ENCODE measurements around the gene TMEM87B.
A peak's percentile ranks its signal among the peaks of the same experiment; 100 is the strongest.

The TMEM87B gene

DNA sequence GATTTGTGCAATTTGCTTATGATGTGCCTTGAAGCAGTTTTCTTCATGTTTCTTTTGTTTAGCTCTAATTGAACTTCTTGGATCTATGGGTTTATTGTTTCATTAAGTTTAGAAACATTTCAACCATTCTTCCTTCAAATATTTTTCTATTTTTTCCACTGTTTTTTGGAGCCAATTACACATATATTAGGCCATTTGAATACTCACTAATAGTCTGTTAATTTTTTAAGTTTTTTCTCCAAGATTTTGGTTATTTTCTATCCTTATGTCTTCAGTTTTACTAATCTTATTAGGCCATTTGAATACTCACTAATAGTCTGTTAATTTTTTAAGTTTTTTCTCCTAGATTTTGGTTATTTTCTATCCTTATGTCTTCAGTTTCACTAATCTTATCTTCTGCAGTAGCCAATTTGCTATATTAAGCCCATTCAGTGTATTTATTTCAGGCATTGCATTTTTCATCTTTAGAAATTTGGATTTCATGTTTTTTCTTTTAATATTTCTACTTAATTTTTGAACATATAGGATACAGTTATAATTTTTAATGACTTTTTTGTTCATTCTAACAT lies 9.5 kb upstream of the TMEM87B start:
- Mint-ChIP-seq H3K4me1 (ENCODE audit: low read depth) (peaks cover 24% of the 10 kb centered on the region), H3K9me3 (no peaks in the 10 kb centered on the region), H3K27ac (no peak overlapping the region), H3K36me3 (ENCODE audit: low read depth) (no peaks in the 10 kb centered on the region), H3K4me3 (no peak overlapping the region), H3K27me3 (no peaks in the 10 kb centered on the region)
- intact Hi-C loops (cut with micrococcal nuclease), result loop anchor here (2.0 kb wide), 1 partner anchor 151 kb away; no protein-coding TSS in a partner anchor

DNA sequence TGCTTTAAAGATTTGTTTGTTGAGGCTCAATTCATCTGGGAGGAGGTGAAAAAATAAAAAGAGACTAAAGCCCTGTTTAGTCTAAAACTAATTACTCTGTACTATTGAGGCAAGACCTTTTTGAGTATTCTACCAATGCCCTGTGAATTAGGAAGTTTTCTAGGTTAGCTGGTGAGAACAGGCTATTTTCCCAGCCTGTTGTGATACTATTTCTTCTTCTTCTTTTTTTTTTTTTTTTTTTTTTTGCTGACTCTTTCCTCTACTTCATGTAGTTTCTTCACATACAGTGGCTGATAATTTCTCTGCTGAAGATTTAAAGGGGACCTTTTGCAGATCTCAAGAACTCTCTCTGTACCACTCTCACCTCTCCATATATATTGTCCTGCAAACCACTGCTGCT lies 8.8 kb upstream of the TMEM87B start:
- H3K4me3 Mint-ChIP-seq, result no peak overlapping the region
- no peaks in the 10 kb centered on the region for H3K27me3 Mint-ChIP-seq
- intact Hi-C loops (cut with micrococcal nuclease), result loop anchor here (2.0 kb wide), 1 partner anchor 151 kb away; no protein-coding TSS in a partner anchor
- no peak overlapping the region for H3K27ac Mint-ChIP-seq
- H3K4me1 Mint-ChIP-seq (ENCODE audit: low read depth), result peaks cover 23% of the 10 kb centered on the region
- H3K36me3 Mint-ChIP-seq (ENCODE audit: low read depth), result no peaks in the 10 kb centered on the region
- no peaks in the 10 kb centered on the region for H3K9me3 Mint-ChIP-seq

DNA sequence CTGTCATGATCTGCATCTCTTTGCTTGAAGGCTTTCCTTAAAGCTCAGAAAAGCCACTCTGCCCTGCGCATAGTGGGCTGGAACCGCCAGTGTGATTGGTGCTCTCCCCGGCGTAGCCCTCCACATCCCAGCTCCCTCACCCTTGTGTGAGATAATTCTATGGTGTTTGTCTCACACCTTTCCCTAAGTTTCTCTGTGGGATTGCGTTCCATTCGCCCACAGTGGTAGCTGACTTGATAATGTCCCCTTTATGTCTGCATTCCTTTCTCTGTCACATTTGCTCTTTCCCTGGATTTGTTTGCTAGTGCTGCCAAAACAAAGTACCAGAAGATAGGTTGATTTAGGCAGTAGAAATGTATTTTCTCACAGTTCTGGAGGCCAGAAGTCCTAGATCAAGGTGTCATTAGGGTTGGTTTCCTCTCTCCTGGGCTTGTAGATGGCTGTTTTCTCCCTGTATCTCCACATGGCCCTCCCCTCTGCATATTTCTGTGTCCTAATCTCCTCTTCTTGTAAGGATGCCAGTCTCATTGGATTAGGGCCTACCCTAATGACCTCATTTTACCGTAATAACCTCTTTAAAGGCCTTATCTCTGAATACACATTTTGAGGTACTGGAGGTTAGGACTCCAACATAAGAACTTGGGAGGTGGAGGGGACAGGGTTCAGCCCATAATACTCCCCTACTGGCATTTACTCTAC lies 7.4 kb upstream of the TMEM87B start:
- Mint-ChIP-seq H3K9me3 (no peaks in the 10 kb centered on the region), H3K36me3 (ENCODE audit: low read depth) (no peaks in the 10 kb centered on the region), H3K4me1 (ENCODE audit: low read depth) (peaks cover 23% of the 10 kb centered on the region), H3K27me3 (no peaks in the 10 kb centered on the region), H3K4me3 (no peak overlapping the region), H3K27ac (no peak overlapping the region)
- intact Hi-C loops (cut with micrococcal nuclease), result loop anchor here (2.0 kb wide), 2 partner anchors 153 to 161 kb away; no protein-coding TSS in a partner anchor

GRCh38 chr2:112048236-112048592 lies 6.9 kb upstream of the TMEM87B start:
- Mint-ChIP-seq H3K36me3 (ENCODE audit: low read depth) (no peaks in the 10 kb centered on the region), H3K27me3 (no peaks in the 10 kb centered on the region)
- intact Hi-C loops (cut with micrococcal nuclease), result loop anchor here (2.0 kb wide), 1 partner anchor 161 kb away; no protein-coding TSS in a partner anchor

GRCh38 chr2:112048887-112049286 lies 6.2 kb upstream of the TMEM87B start:
- Mint-ChIP-seq H3K4me1 (ENCODE audit: low read depth) (peaks cover 27% of the 10 kb centered on the region), H3K9me3 (no peaks in the 10 kb centered on the region), H3K27me3 (no peaks in the 10 kb centered on the region), H3K27ac (no peak overlapping the region), H3K4me3 (no peak overlapping the region), H3K36me3 (ENCODE audit: low read depth) (no peaks in the 10 kb centered on the region)
- intact Hi-C loops (cut with micrococcal nuclease), result loop anchor here (2.0 kb wide), 1 partner anchor 162 kb away; no protein-coding TSS in a partner anchor

More at GRCh38 chr2:112048236-112048592, 6.9 kb upstream of the TMEM87B start:
- H3K4me3 Mint-ChIP-seq, result no peak overlapping the region
- no peaks in the 10 kb centered on the region for H3K9me3 Mint-ChIP-seq
- H3K27ac Mint-ChIP-seq, result no peak overlapping the region
- H3K4me1 Mint-ChIP-seq (ENCODE audit: low read depth), result peaks cover 25% of the 10 kb centered on the region

DNA sequence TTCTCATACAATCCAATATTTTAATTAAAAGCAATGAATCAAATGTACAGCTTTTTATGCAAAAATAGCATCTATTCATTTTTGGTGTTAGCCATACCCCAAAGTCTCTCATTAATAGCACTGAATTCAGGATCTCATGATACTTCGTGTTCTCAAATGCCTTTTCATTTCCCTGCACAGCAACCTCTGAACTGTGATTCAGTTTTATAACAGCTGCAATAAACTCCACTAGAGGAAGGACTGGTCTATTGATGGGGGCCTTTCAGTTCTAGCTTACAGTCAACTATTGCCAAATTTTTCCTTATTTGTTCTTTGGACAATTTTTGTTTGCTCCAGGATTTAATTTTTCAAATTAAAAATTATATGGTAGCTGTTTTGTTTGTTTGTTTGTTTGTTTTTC lies 4.8 kb upstream of the TMEM87B start:
- H3K27me3 Mint-ChIP-seq, result no peaks in the 10 kb centered on the region
- H3K27ac Mint-ChIP-seq, result no peak overlapping the region
- H3K4me3 Mint-ChIP-seq, result no peak overlapping the region
- intact Hi-C loops (cut with micrococcal nuclease), result loop anchor here (10.0 kb wide), 1 partner anchor 204 kb away; the partner anchor contains the start of gene ZC3H8
- H3K9me3 Mint-ChIP-seq, result no peaks in the 10 kb centered on the region
- peaks cover 8% of the 10 kb centered on the region for H3K36me3 Mint-ChIP-seq (ENCODE audit: low read depth)
- peaks cover 27% of the 10 kb centered on the region for H3K4me1 Mint-ChIP-seq (ENCODE audit: low read depth)

GRCh38 chr2:112053917-112054846 lies 887 bp upstream of the TMEM87B start:
- H3K27me3 Mint-ChIP-seq, result no peaks in the 10 kb centered on the region
- H3K4me3 Mint-ChIP-seq, result peak overlapping the region; percentile 97
- H3K36me3 Mint-ChIP-seq (ENCODE audit: low read depth), result peaks cover 25% of the 10 kb centered on the region
- H3K4me1 Mint-ChIP-seq (ENCODE audit: low read depth), result peaks cover 38% of the 10 kb centered on the region
- peak overlapping the region; percentile 94 for H3K27ac Mint-ChIP-seq
- no peaks in the 10 kb centered on the region for H3K9me3 Mint-ChIP-seq
- intact Hi-C loops (cut with micrococcal nuclease), result loop anchor here (10.0 kb wide), 1 partner anchor 201 kb away; the partner anchor contains the start of gene ZC3H8

- H3K9me3 Mint-ChIP-seq, result no peaks in the 10 kb centered on the region
- intact Hi-C loops (cut with micrococcal nuclease), result loop anchor here (5.0 to 10.0 kb wide), 2 partner anchors 199 to 226 kb away; partner anchors contain the start of gene ZC3H8
- peak overlapping the region; percentile 94 for H3K4me3 Mint-ChIP-seq
- peak overlapping the region; percentile 94 for H3K27ac Mint-ChIP-seq
- no peaks in the 10 kb centered on the region for H3K27me3 Mint-ChIP-seq
- peaks cover 31% of the 10 kb centered on the region for H3K4me1 Mint-ChIP-seq (ENCODE audit: low read depth)
- peaks cover 29% of the 10 kb centered on the region for H3K36me3 Mint-ChIP-seq (ENCODE audit: low read depth)
Observed at GRCh38 chr2:112055730-112056625, 909 bp downstream of the TMEM87B start.

GRCh38 chr2:112056626-112056987 lies 1.5 kb downstream of the TMEM87B start:
- H3K4me1 Mint-ChIP-seq (ENCODE audit: low read depth), result peaks cover 31% of the 10 kb centered on the region

DNA sequence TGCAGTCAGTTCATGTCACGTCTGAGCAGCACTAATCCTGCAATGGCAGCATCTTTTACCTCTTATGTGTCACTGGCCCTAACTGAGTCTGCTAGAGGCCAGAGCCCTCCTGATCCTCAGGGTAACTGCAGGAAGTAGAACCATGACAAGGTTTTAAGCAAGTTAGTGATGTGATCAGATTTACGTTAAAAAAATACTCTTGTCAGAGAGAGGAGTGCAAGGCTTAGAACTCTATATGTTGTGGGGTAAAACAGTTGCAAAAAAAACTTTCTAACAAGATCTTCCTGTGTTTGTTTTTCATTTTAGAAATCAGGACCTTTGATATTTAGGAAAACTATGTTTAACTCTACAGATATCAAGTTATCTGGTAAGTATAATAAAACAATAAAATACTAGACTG lies 4.6 kb downstream of the TMEM87B start:
- intact Hi-C loops (cut with micrococcal nuclease), result loop anchor here (5.0 to 10.0 kb wide), 2 partner anchors 195 to 223 kb away; partner anchors contain the start of gene ZC3H8
- Mint-ChIP-seq H3K27me3 (no peaks in the 10 kb centered on the region), H3K9me3 (no peaks in the 10 kb centered on the region), H3K27ac (no peak overlapping the region), H3K4me1 (ENCODE audit: low read depth) (peaks cover 30% of the 10 kb centered on the region), H3K36me3 (ENCODE audit: low read depth) (peaks cover 59% of the 10 kb centered on the region), H3K4me3 (no peak overlapping the region)

More at GRCh38 chr2:112056626-112056987, 1.5 kb downstream of the TMEM87B start:
- Mint-ChIP-seq H3K9me3 (no peaks in the 10 kb centered on the region), H3K27me3 (no peaks in the 10 kb centered on the region), H3K27ac (peak overlapping the region; percentile 94), H3K36me3 (ENCODE audit: low read depth) (peaks cover 36% of the 10 kb centered on the region), H3K4me3 (peak overlapping the region; percentile 94)
- intact Hi-C loops (cut with micrococcal nuclease), result loop anchor here (5.0 to 10.0 kb wide), 2 partner anchors 198 to 226 kb away; partner anchors contain the start of gene ZC3H8

DNA sequence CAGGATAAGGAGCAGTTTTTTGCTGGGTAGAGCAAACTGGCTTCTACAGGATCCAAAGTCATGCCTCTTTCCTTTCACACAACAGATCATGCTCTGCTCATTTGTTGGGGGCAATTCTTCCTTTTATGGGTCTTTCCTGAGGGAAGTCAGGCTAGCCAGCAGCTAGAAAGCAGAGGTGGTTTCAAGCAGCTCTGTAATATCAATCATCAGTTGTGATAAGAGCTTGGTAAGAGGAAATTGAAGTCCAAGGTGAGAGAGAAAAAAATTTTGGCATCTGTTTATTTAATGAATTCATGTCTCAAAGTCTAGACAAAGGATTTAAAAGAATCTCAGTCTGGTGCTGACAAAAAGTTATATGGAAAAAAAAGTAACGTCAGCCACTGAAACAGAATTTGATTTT lies 6.2 kb downstream of the TMEM87B start:
- peaks cover 32% of the 10 kb centered on the region for H3K4me1 Mint-ChIP-seq (ENCODE audit: low read depth)
- peaks cover 62% of the 10 kb centered on the region for H3K36me3 Mint-ChIP-seq (ENCODE audit: low read depth)
- no peaks in the 10 kb centered on the region for H3K9me3 Mint-ChIP-seq
- no peak overlapping the region for H3K4me3 Mint-ChIP-seq
- intact Hi-C loops (cut with micrococcal nuclease), result no loop called here
- no peaks in the 10 kb centered on the region for H3K27me3 Mint-ChIP-seq
- H3K27ac Mint-ChIP-seq, result no peak overlapping the region

DNA sequence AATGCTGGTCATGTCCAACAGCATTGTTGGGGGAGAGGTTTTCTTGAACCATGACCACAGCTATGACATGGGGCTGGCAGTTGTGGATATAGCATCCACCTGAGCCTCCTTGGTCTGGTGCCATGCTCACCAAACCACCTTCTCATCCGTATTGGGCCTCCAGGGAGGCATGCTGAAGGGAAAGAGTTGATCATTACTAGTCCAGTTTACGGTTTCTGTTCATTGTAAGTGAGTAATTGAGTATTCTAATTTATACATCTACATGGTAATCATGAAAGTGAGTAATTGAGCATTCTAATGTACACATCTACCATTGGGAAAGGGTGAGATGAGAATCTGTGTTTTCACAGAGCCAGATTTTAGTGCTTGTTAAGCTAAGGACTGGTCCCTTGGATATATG lies 6.8 kb downstream of the TMEM87B start:
- Mint-ChIP-seq H3K27me3 (no peaks in the 10 kb centered on the region), H3K4me1 (ENCODE audit: low read depth) (peaks cover 27% of the 10 kb centered on the region), H3K36me3 (ENCODE audit: low read depth) (peaks cover 67% of the 10 kb centered on the region), H3K27ac (no peak overlapping the region), H3K9me3 (no peaks in the 10 kb centered on the region), H3K4me3 (no peak overlapping the region)
- intact Hi-C loops (cut with micrococcal nuclease), result no loop called here

GRCh38 chr2:112062894-112063293 lies 7.8 kb downstream of the TMEM87B start:
- no peak overlapping the region for H3K27ac Mint-ChIP-seq
- peaks cover 77% of the 10 kb centered on the region for H3K36me3 Mint-ChIP-seq (ENCODE audit: low read depth)
- H3K27me3 Mint-ChIP-seq, result no peaks in the 10 kb centered on the region
- H3K4me3 Mint-ChIP-seq, result no peak overlapping the region
- H3K9me3 Mint-ChIP-seq, result no peaks in the 10 kb centered on the region
- intact Hi-C loops (cut with micrococcal nuclease), result no loop called here
- peaks cover 24% of the 10 kb centered on the region for H3K4me1 Mint-ChIP-seq (ENCODE audit: low read depth)

All from dendritic cell treated with granulocyte-macrophage colony-stimulating factor and Interleukin-4, amounts not matched to agents 40 ng/mL and 50 ng/mL, for 4 days (primary cell).